RWPE2 (cell line): ENCODE results near the gene MAPK1.
"Not testable (repeated sequence)": the region's sequence is repeated elsewhere in the genome, so short reads cannot be mapped to it uniquely, and the experiment has no call there.

Experiments used
- ATAC-seq: fragments of 200-7000 bp; cut with Tn5 transposase; 3 replicates; pipeline ENCODE4 v1.9.1; 2021; ENCODE audit warnings: low read depth
- DNase-seq: peaks from one replicate; pipeline ENCODE4 v3.0.0-alpha.2; 2020; ENCODE audit warnings: low spot score
- H3K27ac ChIP-seq: fragments of 450-650 bp; 2 replicates; pipeline ENCODE4 v1.5.1; 2017; ENCODE audit warnings: mild to moderate bottlenecking; ENCODE audit not compliant: poor library complexity, severe bottlenecking
- H3K27me3 ChIP-seq: fragments of 250-450 bp; sonication (Bioruptor Pico); 2 replicates; pipeline ENCODE4 v1.5.1; 2021; ENCODE audit warnings: mild to moderate bottlenecking, moderate library complexity; ENCODE audit not compliant: insufficient read depth, poor library complexity, severe bottlenecking
- H3K36me3 ChIP-seq: fragments of 250-450 bp; sonication (Bioruptor Pico); 2 replicates; pipeline ENCODE4 v1.5.1; 2020; ENCODE audit warnings: low read depth, mild to moderate bottlenecking, moderate library complexity
- H3K4me1 ChIP-seq: fragments of 250-450 bp; sonication (Bioruptor Pico); 2 replicates; pipeline ENCODE4 v1.5.1; 2021; ENCODE audit warnings: mild to moderate bottlenecking, moderate library complexity; ENCODE audit not compliant: insufficient read depth, poor library complexity, severe bottlenecking
- H3K4me3 ChIP-seq: fragments of 250-450 bp; sonication (Bioruptor Pico); 2 replicates; pipeline ENCODE4 v1.5.1; 2021; ENCODE audit warnings: mild to moderate bottlenecking, moderate library complexity; ENCODE audit not compliant: severe bottlenecking
- H3K9me3 ChIP-seq: fragments of 250-450 bp; sonication (Bioruptor Pico); 2 replicates; pipeline ENCODE4 v1.5.1; 2021; ENCODE audit warnings: mild to moderate bottlenecking, moderate library complexity; ENCODE audit not compliant: severe bottlenecking
- CTCF ChIP-seq: fragments of 450-650 bp; IDR thresholded peaks from one replicate; pipeline ENCODE4 v1.5.1; 2017; ENCODE audit warnings: mild to moderate bottlenecking, moderate library complexity; ENCODE audit not compliant: poor library complexity, severe bottlenecking

MAPK1 gene

GRCh38 chr22:21867528-21868266 is at the start of gene MAPK1:
Gene MAPK1, minus strand, starts transcription at chr22:21867645. Its CDS starts 205 bp downstream, at chr22:21867440.
- H3K4me1 ChIP-seq = peaks cover 16% of the 10 kb centered on the region
- ATAC-seq = peak; percentile 93
- H3K9me3 ChIP-seq = peaks cover 5% of the 10 kb centered on the region
- peaks cover 6% of the 10 kb centered on the region; the same call in 1 of the 2 replicates for H3K36me3 ChIP-seq
- no peaks in the 10 kb centered on the region for H3K27me3 ChIP-seq
- peak; percentile 79 for DNase-seq
- peak; percentile 34 for TF ChIP-seq CTCF
- peak within 1 kb of the TSS; percentile 56 for H3K27ac ChIP-seq
- peak within 1 kb of the TSS; percentile 95 for H3K4me3 ChIP-seq

- H3K27ac ChIP-seq = no peak overlapping the region
- no peak for DNase-seq
- no peaks in the 10 kb centered on the region for H3K4me1 ChIP-seq
- no peak for ATAC-seq
- no peak overlapping the region for H3K4me3 ChIP-seq
- no peaks in the 10 kb centered on the region for H3K36me3 ChIP-seq
- TF ChIP-seq CTCF = no peak
- peaks cover 2% of the 10 kb centered on the region for H3K9me3 ChIP-seq
- H3K27me3 ChIP-seq = no peaks in the 10 kb centered on the region
Observed at GRCh38 chr22:21916309-21916918, 49.0 kb upstream of the MAPK1 start.

GRCh38 chr22:21915624-21916308 is 48.3 kb upstream of the MAPK1 start:
- Histone ChIP-seq H3K9me3 (peaks cover 2% of the 10 kb centered on the region), H3K27ac (no peak overlapping the region), H3K27me3 (no peaks in the 10 kb centered on the region), H3K36me3 (no peaks in the 10 kb centered on the region), H3K4me3 (no peak overlapping the region), H3K4me1 (no peaks in the 10 kb centered on the region)
- DNase-seq (no peak), ATAC-seq (no peak)
- TF ChIP-seq CTCF = no peak

- not testable (repeated sequence) for H3K36me3 ChIP-seq, H3K27me3 ChIP-seq, H3K9me3 ChIP-seq, H3K4me3 ChIP-seq, ATAC-seq, H3K27ac ChIP-seq, H3K4me1 ChIP-seq, DNase-seq
Observed at GRCh38 chr22:21914033-21914642, 46.7 kb upstream of the MAPK1 start.

GRCh38 chr22:21910367-21910766 is 42.9 kb upstream of the MAPK1 start:
- H3K27ac ChIP-seq, H3K9me3 ChIP-seq, H3K4me3 ChIP-seq, ATAC-seq, H3K4me1 ChIP-seq, H3K36me3 ChIP-seq, H3K27me3 ChIP-seq, DNase-seq: not testable (repeated sequence)
